ENCODE measurements around the gene IL17RD. TPM values are rescaled to one million over a fixed set of nuclear protein-coding genes. Genes with fewer than 3 reads are reported as not detected.

IL17RD gene
- total RNA-seq, 2 experiments from 2014 or later, result not detected

DNA sequence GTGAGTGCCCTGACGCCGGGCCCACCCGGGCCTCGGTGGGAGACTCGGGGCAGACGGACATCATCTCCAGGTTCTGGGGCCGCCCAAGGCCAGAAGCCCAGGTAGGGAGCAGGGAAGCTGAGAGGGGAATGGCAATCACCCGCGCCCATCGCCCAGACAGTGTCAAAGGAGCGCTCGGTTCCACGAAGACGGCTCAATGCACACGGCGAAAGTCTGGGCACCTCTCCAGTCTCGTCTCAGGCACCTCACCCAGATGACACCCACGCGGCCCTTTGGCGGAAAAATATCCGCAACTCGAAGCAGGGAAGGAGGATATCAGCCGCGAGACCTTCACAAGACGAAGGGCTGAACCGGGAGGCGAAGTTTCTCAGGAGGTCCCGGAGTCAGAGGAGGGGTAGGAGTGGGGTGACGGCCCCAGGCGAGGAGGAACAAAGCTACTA is 916 bp downstream of the IL17RD start:
- no peaks in the 10 kb centered on the region for H3K36me3 Mint-ChIP-seq (ENCODE audit: low read depth)
- ChIA-PET CTCF (no interaction called here), POLR2A (no interaction called here)
- no peak overlapping the region for H3K27ac ChIP-seq (ENCODE audit: low read depth in 1 of 2, low read length in 2 of 2)
- peaks cover 44 to 63% of the 10 kb centered on the region in 2 experiments for H3K27me3 ChIP-seq (ENCODE audit: control insufficient read depth in 1 of 2, insufficient read depth in 2 of 2, low read length in 2 of 2)
- H3K4me1 ChIP-seq (ENCODE audit: insufficient read depth, low read length), result peaks cover 18% of the 10 kb centered on the region
- no peaks in the 10 kb centered on the region for H3K36me3 ChIP-seq (ENCODE audit: insufficient read depth, low read length)
- H3K4me1 Mint-ChIP-seq (ENCODE audit: low read depth), result peaks cover 23% of the 10 kb centered on the region
- peaks cover 83% of the 10 kb centered on the region for H3K27me3 Mint-ChIP-seq
- no peaks in the 10 kb centered on the region for H3K9me3 ChIP-seq (ENCODE audit: control insufficient read depth in 1 of 2, insufficient read depth in 1 of 2, low read length in 2 of 2)
- ATAC-seq (ENCODE audit: poor library complexity) (no peak), DNase-seq (peak in 2 of 14 experiments; percentile 19 to 23)
- H3K27ac Mint-ChIP-seq, result no peak overlapping the region
- no peaks in the 10 kb centered on the region for H3K9me3 Mint-ChIP-seq
- peak overlapping the region; percentile 37 for H3K4me3 ChIP-seq (ENCODE audit: low read length)
- peak overlapping the region; percentile 86 for H3K4me3 Mint-ChIP-seq
- intact Hi-C loops (cut with DNase I, micrococcal nuclease), result no loop called here
- TF ChIP-seq, protein P1, sequence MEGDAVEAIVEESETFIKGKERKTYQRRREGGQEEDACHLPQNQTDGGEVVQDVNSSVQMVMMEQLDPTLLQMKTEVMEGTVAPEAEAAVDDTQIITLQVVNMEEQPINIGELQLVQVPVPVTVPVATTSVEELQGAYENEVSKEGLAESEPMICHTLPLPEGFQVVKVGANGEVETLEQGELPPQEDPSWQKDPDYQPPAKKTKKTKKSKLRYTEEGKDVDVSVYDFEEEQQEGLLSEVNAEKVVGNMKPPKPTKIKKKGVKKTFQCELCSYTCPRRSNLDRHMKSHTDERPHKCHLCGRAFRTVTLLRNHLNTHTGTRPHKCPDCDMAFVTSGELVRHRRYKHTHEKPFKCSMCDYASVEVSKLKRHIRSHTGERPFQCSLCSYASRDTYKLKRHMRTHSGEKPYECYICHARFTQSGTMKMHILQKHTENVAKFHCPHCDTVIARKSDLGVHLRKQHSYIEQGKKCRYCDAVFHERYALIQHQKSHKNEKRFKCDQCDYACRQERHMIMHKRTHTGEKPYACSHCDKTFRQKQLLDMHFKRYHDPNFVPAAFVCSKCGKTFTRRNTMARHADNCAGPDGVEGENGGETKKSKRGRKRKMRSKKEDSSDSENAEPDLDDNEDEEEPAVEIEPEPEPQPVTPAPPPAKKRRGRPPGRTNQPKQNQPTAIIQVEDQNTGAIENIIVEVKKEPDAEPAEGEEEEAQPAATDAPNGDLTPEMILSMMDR (IDR thresholded peaks at IDR 0.05), result no peak

DNA sequence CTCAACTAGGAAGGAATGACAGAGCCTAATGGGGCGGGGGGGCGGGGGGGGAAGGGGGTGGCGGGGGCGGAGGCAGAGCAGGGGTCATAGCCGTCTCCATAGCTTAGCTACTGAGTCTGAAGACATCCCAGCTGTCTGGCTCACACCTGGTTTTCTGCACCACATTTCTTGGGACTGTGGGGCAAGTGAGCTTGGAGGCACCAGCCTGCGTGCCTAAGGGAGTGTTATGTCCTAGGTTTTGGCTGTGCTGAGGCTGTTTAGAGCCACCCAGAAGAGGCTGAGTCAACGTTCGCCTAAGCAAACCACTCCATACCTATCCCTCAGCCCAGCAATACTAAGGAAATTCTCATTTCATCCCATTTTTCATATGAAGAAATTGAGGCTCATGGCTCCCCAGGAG is 1.4 kb downstream of the IL17RD start:
- Mint-ChIP-seq H3K4me1 (ENCODE audit: low read depth) (peaks cover 27% of the 10 kb centered on the region), H3K36me3 (ENCODE audit: low read depth) (no peaks in the 10 kb centered on the region), H3K27ac (no peak overlapping the region), H3K27me3 (peaks cover 82% of the 10 kb centered on the region), H3K4me3 (peak overlapping the region; percentile 64), H3K9me3 (no peaks in the 10 kb centered on the region)
- DNase-seq (no peak), ATAC-seq (ENCODE audit: poor library complexity) (no peak)
- Histone ChIP-seq H3K4me3 (ENCODE audit: low read length) (no peak overlapping the region), H3K27me3 (ENCODE audit: control insufficient read depth in 1 of 2, insufficient read depth in 2 of 2, low read length in 2 of 2) (peaks cover 44 to 58% of the 10 kb centered on the region in 2 experiments), H3K9me3 (ENCODE audit: control insufficient read depth in 1 of 2, insufficient read depth in 1 of 2, low read length in 2 of 2) (no peaks in the 10 kb centered on the region), H3K27ac (ENCODE audit: low read depth in 1 of 2, low read length in 2 of 2) (no peak overlapping the region), H3K36me3 (ENCODE audit: insufficient read depth, low read length) (no peaks in the 10 kb centered on the region), H3K4me1 (ENCODE audit: insufficient read depth, low read length) (peaks cover 21% of the 10 kb centered on the region)
- POLR2A ChIA-PET, result no interaction called here
- CTCF ChIA-PET, result no interaction called here
- TF ChIP-seq, protein P1 (IDR thresholded peaks at IDR 0.05), result no peak
- intact Hi-C loops (cut with DNase I, micrococcal nuclease), result no loop called here

DNA sequence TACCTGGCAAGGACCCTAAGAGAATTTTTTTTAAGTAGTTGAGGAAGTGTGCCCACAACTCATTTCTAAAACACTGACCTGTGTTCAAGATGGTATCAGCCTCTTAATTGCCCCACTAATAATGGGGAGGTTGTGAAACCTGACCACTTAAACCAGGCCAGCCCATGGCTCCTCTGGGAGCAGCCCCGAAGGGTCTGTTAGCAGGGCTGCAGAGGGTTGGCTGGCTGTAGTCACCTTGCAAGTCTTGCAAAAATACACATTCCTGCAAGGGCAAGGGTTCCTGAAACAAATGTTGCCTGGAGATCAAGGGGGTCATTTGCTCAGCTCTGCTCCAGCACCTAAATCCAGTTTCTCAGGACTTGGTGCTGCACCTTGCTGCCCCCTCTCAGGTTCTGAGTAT is 3.2 kb downstream of the IL17RD start:
- no peaks in the 10 kb centered on the region for H3K36me3 ChIP-seq (ENCODE audit: insufficient read depth, low read length)
- intact Hi-C loops (cut with DNase I, micrococcal nuclease), result no loop called here
- TF ChIP-seq, protein P1 (IDR thresholded peaks at IDR 0.05), result no peak
- no peak overlapping the region for H3K27ac ChIP-seq (ENCODE audit: low read depth in 1 of 2, low read length in 2 of 2)
- no peak overlapping the region for H3K4me3 ChIP-seq (ENCODE audit: low read length)
- ATAC-seq (ENCODE audit: poor library complexity) (no peak), DNase-seq (no peak)
- Mint-ChIP-seq H3K36me3 (ENCODE audit: low read depth) (no peaks in the 10 kb centered on the region), H3K9me3 (no peaks in the 10 kb centered on the region), H3K4me1 (ENCODE audit: low read depth) (peaks cover 30% of the 10 kb centered on the region), H3K4me3 (no peak overlapping the region), H3K27me3 (peaks cover 70% of the 10 kb centered on the region), H3K27ac (no peak overlapping the region)
- ChIA-PET POLR2A (no interaction called here), CTCF (no interaction called here)
- peaks cover 21% of the 10 kb centered on the region for H3K4me1 ChIP-seq (ENCODE audit: insufficient read depth, low read length)
- no peaks in the 10 kb centered on the region for H3K9me3 ChIP-seq (ENCODE audit: control insufficient read depth in 1 of 2, insufficient read depth in 1 of 2, low read length in 2 of 2)
- H3K27me3 ChIP-seq (ENCODE audit: control insufficient read depth in 1 of 2, insufficient read depth in 2 of 2, low read length in 2 of 2), result peaks cover 43 to 51% of the 10 kb centered on the region in 2 experiments

Data from CD4-positive, alpha-beta T cell (primary cell).